Measurements from ENCODE around the gene CDC42BPB.
"Not testable (repeated sequence)": the region's sequence is repeated elsewhere in the genome, so short reads cannot be mapped to it uniquely, and the experiment has no call there.

The CDC42BPB gene

DNA sequence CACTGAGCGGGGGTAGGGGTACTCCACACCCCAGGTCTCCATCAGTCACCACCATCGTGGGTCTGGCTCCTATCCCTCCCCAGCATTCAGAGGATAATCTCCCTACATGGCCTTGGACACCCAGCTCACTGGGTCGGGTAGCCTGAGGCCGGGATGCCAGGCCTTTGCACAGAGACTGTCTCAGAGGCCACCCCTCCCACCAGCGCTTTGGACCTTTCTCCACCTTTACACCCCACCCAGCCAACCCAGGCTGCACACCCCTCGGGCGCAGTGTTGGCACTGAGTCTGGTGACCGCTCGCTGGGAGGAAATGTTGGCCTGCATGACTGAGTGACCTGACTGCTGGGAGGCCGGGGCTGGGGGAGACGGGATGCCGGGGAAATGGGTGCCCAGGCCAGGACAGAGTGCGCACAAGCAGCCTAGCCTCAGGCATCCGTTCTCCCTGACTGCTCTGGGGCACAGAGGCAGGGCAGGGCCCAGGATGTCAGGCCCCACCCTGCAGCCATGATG is 16.1 kb upstream of the CDC42BPB start:
- DNase-seq: no peak

- no peak for DNase-seq
Observed at GRCh38 chr14:103072595-103073366, 15.4 kb upstream of the CDC42BPB start.

GRCh38 chr14:103071544-103072251 is 14.3 kb upstream of the CDC42BPB start:
- DNase-seq: no peak

DNA sequence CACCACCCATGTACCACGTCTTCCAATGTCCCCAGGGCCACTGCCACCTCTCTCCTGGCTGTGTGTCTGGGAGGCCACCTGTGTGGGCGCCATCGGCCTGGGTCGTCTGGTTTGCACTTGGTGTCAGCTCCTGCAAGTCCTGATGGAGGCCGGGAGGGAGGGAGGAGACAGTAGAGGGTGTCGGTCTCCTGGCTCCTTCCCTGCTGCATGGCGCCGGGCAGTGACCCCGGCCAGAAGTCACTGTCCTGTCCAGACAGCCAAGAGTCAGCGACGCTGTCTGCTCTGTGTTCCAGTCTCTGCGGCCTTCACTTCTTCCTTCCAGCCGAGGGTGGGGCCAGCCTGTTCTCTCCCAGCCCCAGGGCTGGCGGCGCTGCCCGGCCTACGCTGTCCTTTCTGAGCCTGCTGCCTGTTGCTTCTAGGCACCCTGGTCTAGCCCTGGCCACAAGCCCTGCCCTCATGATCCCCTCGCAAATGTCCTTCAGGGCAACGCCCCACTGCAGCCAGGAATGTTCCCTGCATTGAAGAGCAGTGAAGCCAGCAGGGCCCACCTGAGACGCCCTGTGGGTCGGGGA is 13.7 kb upstream of the CDC42BPB start:
- no peak for DNase-seq

DNA sequence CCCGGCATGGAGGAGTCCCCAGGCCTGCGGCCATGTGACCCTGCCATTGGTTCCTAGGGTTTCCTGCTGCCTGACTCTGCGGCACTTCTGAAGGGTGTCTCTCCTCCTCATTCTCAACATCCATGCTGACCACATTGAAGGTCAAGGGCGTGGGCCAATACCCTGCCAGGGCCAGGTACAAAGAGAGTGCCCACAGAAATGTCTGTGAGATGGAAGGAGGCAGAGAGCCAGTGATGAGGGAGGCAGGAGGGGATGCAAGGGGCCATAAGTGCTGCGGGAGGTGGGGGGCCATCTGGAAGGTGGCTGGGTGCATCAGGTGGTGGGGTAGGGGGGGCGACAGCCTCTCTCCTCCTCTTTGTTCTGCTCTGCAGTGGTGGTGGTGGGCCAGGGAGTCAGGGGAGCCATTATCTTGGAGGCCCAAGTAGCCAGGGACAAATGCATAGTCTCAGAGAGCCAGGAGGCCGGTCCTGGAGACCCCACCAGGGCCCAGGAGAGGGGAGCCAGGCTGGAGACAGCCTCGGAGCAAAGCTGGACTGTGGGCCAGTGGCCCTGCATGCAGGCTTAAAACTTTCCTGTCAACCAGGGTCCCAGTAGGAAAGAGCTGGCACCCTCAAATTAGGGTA is 13.0 kb upstream of the CDC42BPB start:
- DNase-seq: no peak

GRCh38 chr14:103068351-103069073 is 11.2 kb upstream of the CDC42BPB start:
- DNase-seq: no peak

GRCh38 chr14:103067231-103067954 is 10.0 kb upstream of the CDC42BPB start:
- DNase-seq: no peak

- no peak for DNase-seq
Observed at GRCh38 chr14:103066399-103066798, 9.1 kb upstream of the CDC42BPB start.

DNA sequence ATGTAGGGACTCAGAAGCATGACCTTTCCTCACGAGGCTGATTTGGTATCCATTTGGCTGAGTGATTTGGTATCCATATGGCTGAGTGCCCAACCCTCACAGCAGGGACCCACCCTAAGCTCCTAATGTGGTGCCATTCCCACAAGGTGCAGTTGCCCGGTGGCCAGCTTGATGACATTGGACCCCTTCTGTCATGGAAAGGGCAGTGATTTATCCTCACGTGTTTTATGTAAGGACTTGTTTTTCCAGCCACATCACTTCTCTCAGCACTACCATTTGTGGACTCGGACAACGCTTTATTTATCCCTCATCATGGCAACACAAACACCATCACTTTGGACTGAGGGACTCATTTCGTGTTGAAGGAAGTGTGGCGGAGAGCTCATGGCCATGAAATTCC is 8.5 kb upstream of the CDC42BPB start:
- no peak for DNase-seq

DNA sequence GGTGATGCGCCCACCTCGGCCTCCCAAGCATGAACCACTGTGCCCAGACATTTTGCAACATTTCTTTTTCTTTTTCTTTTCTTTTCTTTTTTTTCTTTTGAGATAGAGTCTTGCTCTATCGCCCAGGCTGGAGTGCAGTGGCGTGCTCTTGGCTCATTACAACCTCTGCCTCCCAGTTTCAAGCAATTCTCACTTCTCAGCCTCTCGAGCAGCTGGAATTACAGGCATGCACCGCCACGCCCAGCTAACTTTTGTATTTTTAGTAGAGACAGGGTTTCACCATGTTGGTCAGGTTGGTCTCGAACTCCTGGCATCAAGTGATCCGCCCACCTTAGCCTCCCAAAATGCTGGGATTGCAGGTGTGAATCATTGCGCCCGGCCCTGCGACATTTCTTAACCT is 7.6 kb upstream of the CDC42BPB start:
- DNase-seq: no peak

DNA sequence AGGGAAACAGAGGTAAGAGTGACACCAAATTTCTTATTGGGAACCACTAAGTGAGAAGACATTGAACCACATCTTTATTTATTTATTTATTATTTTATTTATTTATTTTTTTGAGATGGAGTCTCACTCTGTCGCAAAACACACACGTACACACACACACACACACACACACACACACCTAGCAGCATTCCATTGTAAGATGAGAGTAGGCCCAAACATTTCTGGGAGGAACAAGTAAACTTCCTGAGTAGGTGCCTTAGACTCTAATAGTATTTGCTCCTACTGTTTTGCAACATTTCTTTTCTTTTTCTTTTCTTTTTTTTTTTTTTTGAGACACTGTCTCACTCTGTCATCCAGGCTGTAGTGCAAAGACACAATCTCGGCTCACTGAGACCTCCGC is 7.1 kb upstream of the CDC42BPB start:
- DNase-seq: no peak

DNA sequence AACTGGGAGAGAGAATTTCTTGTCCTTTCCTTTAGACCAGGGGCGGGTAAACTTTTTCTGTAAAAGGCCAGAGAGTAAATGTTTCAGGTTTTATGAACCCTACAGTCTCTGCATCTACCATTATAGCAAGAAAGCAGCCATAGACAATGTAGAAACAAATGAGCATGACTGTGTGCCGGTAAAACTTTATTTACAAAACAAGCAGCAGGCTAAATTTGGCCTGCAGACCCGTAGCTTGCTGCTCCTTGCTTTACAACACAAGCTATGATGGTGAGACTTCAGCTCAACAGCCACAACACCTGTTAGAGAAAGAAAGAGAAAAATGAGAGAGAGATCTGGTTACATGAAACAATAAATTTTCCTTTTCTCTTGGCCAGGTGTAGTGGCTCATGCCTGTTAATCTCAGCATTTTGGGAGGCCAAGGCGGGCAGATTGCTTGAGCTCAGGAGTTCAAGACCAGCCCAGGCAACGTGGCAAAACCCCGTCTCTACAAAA is 4.2 kb upstream of the CDC42BPB start:
- no peak for DNase-seq

- no peak for DNase-seq
Observed at GRCh38 chr14:103059556-103059955, 2.2 kb upstream of the CDC42BPB start.

DNA sequence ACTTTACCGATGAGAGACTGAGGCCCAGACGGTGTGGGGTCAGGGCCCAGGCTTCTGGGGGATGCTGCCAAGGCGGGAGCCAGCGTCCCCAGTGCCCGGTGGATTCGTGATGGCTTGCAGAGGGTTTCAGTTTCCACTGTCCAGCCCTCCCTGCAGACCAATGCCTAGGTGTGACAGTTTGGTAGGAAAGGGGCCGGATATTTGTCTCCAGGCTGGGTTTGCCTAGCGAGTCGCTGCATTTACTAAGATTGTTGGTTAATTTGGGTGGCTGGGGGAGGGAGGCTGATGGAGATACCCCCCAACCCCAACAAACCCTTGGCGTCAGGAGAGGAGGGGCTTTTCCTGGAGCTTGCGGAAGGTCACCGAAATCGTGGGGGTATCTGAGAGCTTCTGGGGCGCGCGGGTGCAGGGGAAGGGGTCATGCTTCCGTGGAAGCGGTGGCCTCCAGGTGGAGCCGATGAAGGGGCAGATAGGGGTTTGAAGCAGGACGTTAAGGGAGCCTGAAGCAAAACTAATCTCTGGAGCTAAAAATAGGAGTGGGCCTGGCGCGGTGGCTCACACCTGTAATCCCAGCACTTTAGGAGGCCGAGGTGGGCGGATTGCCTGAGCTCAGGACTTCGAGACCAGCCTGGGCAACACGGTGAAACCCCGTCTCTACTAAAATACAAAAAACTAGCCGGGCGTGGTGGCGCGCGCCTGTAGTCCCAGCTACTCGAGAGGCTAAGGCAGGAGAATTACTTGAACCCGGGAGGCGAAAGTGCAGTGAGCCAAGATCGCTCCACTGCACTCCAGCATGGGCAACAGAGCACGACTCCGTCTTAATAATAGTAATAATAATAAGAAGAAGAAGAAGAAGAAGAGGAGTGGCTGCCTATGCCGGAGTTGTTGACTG is 1.1 kb upstream of the CDC42BPB start:
- no peak for DNase-seq

DNA sequence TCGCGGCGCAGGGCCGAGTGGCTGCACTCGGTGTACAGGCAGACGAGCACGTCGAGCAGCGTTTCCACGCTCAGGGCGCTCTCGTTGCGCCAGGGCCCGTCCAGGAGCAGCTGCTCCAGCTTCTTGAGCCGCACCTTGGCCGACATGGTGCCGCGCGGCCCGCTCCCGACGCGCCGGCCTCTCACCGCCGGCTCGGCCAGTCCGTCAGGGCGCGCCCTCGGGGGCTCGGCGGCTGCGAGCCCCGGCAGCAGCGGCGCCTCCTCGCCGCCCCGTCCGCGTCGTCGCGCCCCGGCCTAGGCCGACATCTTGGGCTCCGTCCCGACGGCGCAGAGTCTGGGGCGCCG is 349 bp downstream of the CDC42BPB start:
- no peak for DNase-seq

DNA sequence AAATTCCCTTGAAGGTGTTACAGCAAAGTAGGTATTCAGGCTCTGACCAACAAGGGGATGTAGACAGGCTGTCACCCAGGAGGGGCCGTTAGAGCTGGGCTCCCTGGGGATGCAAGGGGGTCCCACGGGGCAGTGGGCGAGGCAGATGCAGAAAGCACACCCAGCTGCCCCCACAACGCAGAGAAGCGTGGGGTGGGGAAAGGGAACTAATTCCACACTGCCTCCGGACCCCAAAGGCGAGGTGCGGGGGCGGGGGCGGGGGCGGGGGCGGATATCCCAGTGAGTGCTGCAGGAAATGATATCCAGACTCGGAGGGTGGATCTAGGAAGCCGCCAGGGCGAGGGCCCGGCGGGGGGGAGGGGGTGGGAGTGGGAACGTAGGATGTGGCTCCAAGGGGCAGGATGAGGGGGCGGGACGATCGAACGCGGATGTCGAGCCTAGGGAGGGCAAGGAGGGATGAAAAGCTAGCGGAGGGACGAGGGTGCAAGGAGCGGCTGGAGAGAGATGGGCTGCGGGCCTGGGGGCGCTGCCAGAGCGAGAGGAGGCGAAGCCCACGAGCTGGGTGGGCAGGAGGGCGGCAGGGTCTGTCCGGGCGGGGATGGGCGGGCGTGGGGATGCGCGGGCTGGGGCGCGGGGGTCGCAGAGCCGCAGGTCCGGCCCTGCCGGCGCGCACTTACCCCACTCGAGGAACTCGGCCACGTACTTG is 874 bp downstream of the CDC42BPB start:
- no peak for DNase-seq

- DNase-seq: no peak
Observed at GRCh38 chr14:103055695-103056094, 1.7 kb downstream of the CDC42BPB start.

DNA sequence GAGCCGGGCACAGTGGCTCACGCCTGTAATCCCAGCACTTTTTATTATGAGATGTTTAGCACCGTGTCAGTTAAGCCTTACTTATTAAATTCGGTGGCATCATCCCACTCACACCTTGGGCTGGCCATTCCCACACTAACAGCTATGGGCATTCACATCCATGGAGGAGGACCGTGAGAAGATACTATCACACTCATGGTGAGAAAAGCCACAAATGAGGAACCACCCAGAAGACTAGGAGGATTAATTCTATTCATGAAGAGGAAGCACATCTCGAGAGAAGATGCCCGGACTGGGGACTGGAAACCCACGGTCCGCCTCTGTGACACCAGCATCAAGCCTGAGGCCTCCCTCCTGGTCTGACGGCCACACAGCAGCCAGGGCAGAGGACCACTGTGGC is 4.9 kb downstream of the CDC42BPB start:
- DNase-seq: no peak

DNA sequence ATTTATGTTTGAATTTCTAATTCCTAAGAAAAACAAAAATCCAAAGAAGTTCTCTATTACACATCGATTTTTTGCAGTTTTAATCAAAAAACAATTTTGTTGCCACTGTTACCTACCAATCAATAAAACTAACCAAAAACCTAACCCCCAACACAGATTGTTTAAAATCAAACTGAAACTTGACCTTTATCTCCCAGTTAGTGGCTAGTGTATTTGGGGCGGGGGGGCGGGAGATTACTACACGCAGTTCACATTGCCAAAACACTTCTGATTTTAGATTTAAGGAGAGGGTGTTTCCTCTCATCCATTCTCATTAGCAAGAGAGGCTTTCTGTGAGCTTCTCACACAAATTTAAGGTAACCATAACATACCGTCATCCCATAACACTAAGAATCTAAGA is 6.4 kb downstream of the CDC42BPB start:
- no peak for DNase-seq

DNA sequence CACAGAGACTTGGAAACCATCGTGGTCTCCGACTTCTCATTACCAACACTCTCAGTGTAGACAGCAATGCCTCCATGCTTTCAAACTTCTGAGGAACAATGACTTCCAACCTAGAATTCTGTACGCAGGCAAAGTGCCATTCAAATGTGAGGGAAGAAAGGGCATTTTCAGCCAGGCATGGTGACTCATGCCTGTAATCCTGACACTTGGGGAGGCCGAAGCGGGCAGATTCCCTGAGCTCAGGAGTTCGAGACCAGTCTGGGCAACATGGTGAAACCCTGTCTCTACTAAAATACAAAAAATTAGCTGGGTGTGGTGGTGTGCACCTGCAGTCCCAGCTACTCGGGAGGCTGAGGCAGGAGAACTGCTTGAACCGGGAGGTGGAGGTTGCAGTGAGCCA is 9.9 kb downstream of the CDC42BPB start:
- not testable (repeated sequence) for DNase-seq

Measured in NCI-H1417 treated with DMSO at 0.1 percent for 48 hours (cell line).